H1 (cell line): ENCODE measurements around the gene SPHK1. TPM values are rescaled to one million over a fixed set of nuclear protein-coding genes. Genes with fewer than 3 reads are reported as not detected.

Source experiments
- CTCF ChIA-PET: fragments of 300-600 bp; sonication (Branson Sonifier 250); formaldehyde crosslinking; loops from one replicate; lab custom pipeline; 2021; ENCODE audit not compliant: partially characterized antibody; lab: Charles Lee
- POLR2A ChIA-PET: fragments of 300-600 bp; sonication (Branson Sonifier 250); formaldehyde crosslinking; loops from one replicate; lab custom pipeline; 2021; ENCODE audit warnings: inconsistent platforms; ENCODE audit not compliant: partially characterized antibody; lab: Charles Lee
- DNase-seq, 2 experiments: peaks; one replicate each; pipeline versions ENCODE4 v3.0.0 to v3.0.0-alpha.2; 2010 to 2022; ENCODE audit warnings: low spot score in 2 of 2, low read depth in 1 of 2, mixed read lengths in 1 of 2
- FAIRE-seq: peaks from 2 replicates; lab custom pipeline; 2011; peaks lifted over from hg19 to GRCh38; lab: Jason Lieb, UNC
- H2AFZ ChIP-seq: 2 replicates; pipeline ENCODE4 v1.8.1; 2012; ENCODE audit warnings: low read length, inconsistent platforms
- H2AK5ac ChIP-seq: 2 replicates; pipeline ENCODE4 v1.6.1; 2013; ENCODE audit warnings: low read depth, low read length
- H2BK120ac ChIP-seq: replicated peaks from 2 replicates; pipeline ENCODE3; 2013; ENCODE audit warnings: low read depth, low read length, inconsistent platforms
- H2BK12ac ChIP-seq: 2 replicates; pipeline ENCODE4 v1.6.1; 2013; ENCODE audit warnings: low read depth, low read length
- H2BK15ac ChIP-seq: 2 replicates; pipeline ENCODE4 v1.6.1; 2013; ENCODE audit warnings: low read length
- H2BK20ac ChIP-seq: 2 replicates; pipeline ENCODE4 v1.6.1; 2013; ENCODE audit warnings: low read length
- H2BK5ac ChIP-seq: 2 replicates; pipeline ENCODE4 v1.6.1; 2013; ENCODE audit warnings: low read depth, low read length
- H3K14ac ChIP-seq: 2 replicates; pipeline ENCODE4 v1.6.1; 2013; ENCODE audit warnings: inconsistent platforms; ENCODE audit not compliant: insufficient read length
- H3K18ac ChIP-seq: 2 replicates; pipeline ENCODE4 v1.6.1; 2013; ENCODE audit warnings: low read length; ENCODE audit errors: extremely low read depth
- H3K23ac ChIP-seq: 2 replicates; pipeline ENCODE4 v1.6.1; 2013; ENCODE audit warnings: inconsistent platforms; ENCODE audit not compliant: insufficient read length
- H3K23me2 ChIP-seq: 2 replicates; pipeline ENCODE4 v1.6.1; 2013; ENCODE audit warnings: low read depth, low read length
- H3K27ac ChIP-seq: 2 replicates; pipeline ENCODE4 v1.6.1; 2011; ENCODE audit warnings: low read depth, low read length, inconsistent platforms
- H3K27me3 ChIP-seq, 4 experiments: replicated peaks in 1 of 4; 1 replicate in 1 of 4; 2 replicates in 3 of 4; pipeline versions ENCODE4 v1.6.1 to v1.8.1; 2011 to 2013; ENCODE audit warnings: low read length in 3 of 4, mild to moderate bottlenecking in 3 of 4, inconsistent platforms in 2 of 4, mixed read lengths in 2 of 4, moderate library complexity in 1 of 4; ENCODE audit not compliant: control insufficient read depth in 3 of 4, insufficient read depth in 3 of 4; ENCODE audit errors: extremely low read depth in 1 of 4
- H3K36me3 ChIP-seq, 4 experiments: 2 replicates each; pipeline versions ENCODE4 v1.6.1 to v1.8.1; 2011 to 2013; ENCODE audit warnings: mild to moderate bottlenecking in 4 of 4, low read length in 3 of 4, moderate library complexity in 2 of 4, control low read depth in 1 of 4, inconsistent platforms in 1 of 4; ENCODE audit not compliant: insufficient read depth in 4 of 4, control insufficient read depth in 2 of 4
- H3K4ac ChIP-seq: replicated peaks from 2 replicates; pipeline ENCODE3; 2013; ENCODE audit warnings: low read length, low read depth, mixed read lengths, inconsistent platforms; ENCODE audit not compliant: insufficient read length
- H3K4me1 ChIP-seq, 4 experiments: replicated peaks in 1 of 4; 1 replicate in 1 of 4; 2 replicates in 3 of 4; pipeline versions ENCODE4 v1.6.1 to v1.8.1; 2011 to 2013; ENCODE audit warnings: low read length in 3 of 4, inconsistent platforms in 2 of 4, mixed read lengths in 1 of 4; ENCODE audit not compliant: insufficient read depth in 4 of 4, control insufficient read depth in 3 of 4
- H3K4me2 ChIP-seq, 2 experiments: 2 replicates each; pipeline versions ENCODE4 v1.6.1 to v1.8.1; 2011 to 2013; ENCODE audit warnings: low read depth in 2 of 2, low read length in 2 of 2, control low read depth in 1 of 2, inconsistent platforms in 1 of 2, mild to moderate bottlenecking in 1 of 2; ENCODE audit not compliant: insufficient read depth in 1 of 2
- H3K4me3 ChIP-seq, 4 experiments: fragments of 200-600, 300-600 bp in 1 of 4; sonication (generic), shearing (Covaris generic), sonication (Bioruptor Twin) in 1 of 4; 2 replicates each; pipeline versions ENCODE4 v1.5.1 to v1.8.1; 2011 to 2016; ENCODE audit warnings: low read length in 4 of 4, low read depth in 3 of 4, control low read depth in 2 of 4, inconsistent platforms in 2 of 4, mild to moderate bottlenecking in 2 of 4, mixed read lengths in 1 of 4, moderate library complexity in 1 of 4; ENCODE audit not compliant: insufficient read depth in 2 of 4; ENCODE audit errors: extremely low read depth in 1 of 4
- H3K56ac ChIP-seq: replicated peaks from 2 replicates; pipeline ENCODE3; 2013; ENCODE audit warnings: low read depth, mild to moderate bottlenecking, mixed read lengths, low read length, inconsistent platforms; ENCODE audit not compliant: insufficient read length
- H3K79me1 ChIP-seq: 2 replicates; pipeline ENCODE4 v1.6.1; 2013; ENCODE audit warnings: low read depth, low read length, control low read depth
- H3K79me2 ChIP-seq, 2 experiments: 2 replicates each; pipeline versions ENCODE4 v1.6.1 to v1.8.1; 2012 to 2013; ENCODE audit warnings: low read length in 2 of 2, mild to moderate bottlenecking in 2 of 2, inconsistent platforms in 1 of 2; ENCODE audit not compliant: insufficient read depth in 2 of 2, control insufficient read depth in 1 of 2
- H3K9ac ChIP-seq, 4 experiments: replicated peaks in 1 of 4; 1 replicate in 1 of 4; 2 replicates in 3 of 4; pipeline versions ENCODE4 v1.6.1 to v1.8.1; 2011 to 2013; ENCODE audit warnings: low read depth in 3 of 4, low read length in 3 of 4, control low read depth in 2 of 4, mild to moderate bottlenecking in 2 of 4, moderate library complexity in 2 of 4, inconsistent platforms in 1 of 4; ENCODE audit errors: extremely low read depth in 1 of 4
- H3K9me3 ChIP-seq, 2 experiments: 2 replicates each; pipeline versions ENCODE4 v1.6.1 to v1.8.1; 2012 to 2013; ENCODE audit warnings: mild to moderate bottlenecking in 2 of 2, moderate library complexity in 2 of 2, control low read depth in 1 of 2, inconsistent platforms in 1 of 2, low read depth in 1 of 2, low read length in 1 of 2, mixed read lengths in 1 of 2; ENCODE audit not compliant: insufficient read depth in 2 of 2
- H4K20me1 ChIP-seq, 2 experiments: replicated peaks in 1 of 2; 2 replicates each; pipeline versions ENCODE3 to v1.8.1; 2011 to 2013; ENCODE audit warnings: inconsistent platforms in 2 of 2, low read length in 2 of 2, mild to moderate bottlenecking in 1 of 2; ENCODE audit not compliant: insufficient read depth in 2 of 2, control insufficient read depth in 1 of 2
- H4K5ac ChIP-seq: 2 replicates; pipeline ENCODE4 v1.6.1; 2013; ENCODE audit warnings: low read length, low read depth, mixed read lengths, inconsistent platforms; ENCODE audit not compliant: insufficient read length
- H4K8ac ChIP-seq: 2 replicates; pipeline ENCODE4 v1.8.0; 2013; ENCODE audit warnings: mild to moderate bottlenecking, moderate library complexity, low read length, inconsistent platforms; ENCODE audit not compliant: insufficient read depth; ENCODE audit errors: extremely low read depth
- H4K91ac ChIP-seq: replicated peaks from 2 replicates; pipeline ENCODE3; 2013; ENCODE audit warnings: low read length, mixed read lengths, inconsistent platforms; ENCODE audit not compliant: insufficient read length
- HDAC6 ChIP-seq: IDR thresholded peaks from one replicate; pipeline ENCODE4 v1.7.1; 2012; ENCODE audit warnings: low read depth, mild to moderate bottlenecking, inconsistent platforms, low read length, moderate library complexity
- PHF8 ChIP-seq: fragments of 200-600 bp; sonication (generic); conservative IDR thresholded peaks from 2 replicates; pipeline ENCODE4 v1.7.1; 2012; ENCODE audit warnings: low read depth, mild to moderate bottlenecking, inconsistent platforms, low read length, moderate library complexity
- WGBS, 2 experiments: shearing (Covaris generic) in 1 of 2; methylation state at CpG; one replicate each; pipeline versions ENCODE4 v1.1.6 to v1.1.7; 2013 to 2015; ENCODE audit warnings: low lambda C conversion rate in 2 of 2, mixed read lengths in 2 of 2, inconsistent platforms in 1 of 2, low coverage in 1 of 2, missing lambda C conversion rate in 1 of 2; ENCODE audit not compliant: insufficient replicate concordance in 2 of 2, insufficient coverage in 1 of 2, insufficient read length in 1 of 2; ENCODE audit errors: extremely low coverage in 1 of 2, missing lambda C conversion rate in 1 of 2; 5-methylcytosine and 5-hydroxymethylcytosine counted together
- polyA plus RNA-seq, 7 experiments: library from polyadenylated mRNA; depleted of rRNA in 3 of 7; stranded (reverse) in 5 of 7; unstranded in 2 of 7; fragments of >200 nt in 5 of 7; fragments of 200-250 nt in 2 of 7; gene quantifications; 1 replicate in 5 of 7; 2 replicates in 1 of 7; 4 replicates in 1 of 7; pipeline versions ENCODE4 v1.2.1 to v1.2.3, GENCODE V29; 2011 to 2013; ENCODE audit warnings: missing spikeins in 2 of 7, mixed read lengths in 2 of 7
- total RNA-seq: library from RNA; stranded (reverse); fragmentation: NEBNext Ultra II Directional; extraction: Animal tissue kit (Norgen Biotek cat#: 25700); gene quantifications from 2 replicates; pipeline ENCODE4 v1.2.1, GENCODE V29; 2021

The SPHK1 gene
- total and polyA plus RNA-seq, 2 of the 8 experiments (the other 6 are each of a cell fraction or from before 2014, with no cell fraction given) = 2.4 TPM

- H4K8ac ChIP-seq = peak overlapping the region; percentile 70
- H3K9ac ChIP-seq = no peak overlapping the region
- H2BK15ac ChIP-seq = no peak overlapping the region
- peaks cover 23% of the 10 kb centered on the region for H3K23me2 ChIP-seq
- peak in 1 of 2 experiments; percentile 84 for DNase-seq
- peak overlapping the region; percentile 51 to 80 (median 70) for H3K4me3 ChIP-seq
- no peak overlapping the region for H3K27ac ChIP-seq
- peak overlapping the region; percentile 57 for H4K5ac ChIP-seq
- no peak for FAIRE-seq
- peak overlapping the region; percentile 39; the same call in 1 of the 2 replicates for H2BK12ac ChIP-seq
- no peaks in the 10 kb centered on the region for H3K9me3 ChIP-seq
- no peaks in the 10 kb centered on the region for H3K79me1 ChIP-seq
- H4K91ac ChIP-seq = no peak overlapping the region
- peak overlapping the region; percentile 38 for H2BK120ac ChIP-seq
- WGBS, 2 experiments = 3% methylated on average over 8 of the region's 21 CpGs; no CpG with 5 or more reads in 1 of the 2 experiments
- peaks cover 0 to 2% of the 10 kb centered on the region in 2 experiments for H4K20me1 ChIP-seq
- peak overlapping the region; percentile 81 for H3K18ac ChIP-seq
- H3K14ac ChIP-seq = peak overlapping the region; percentile 37
- H3K4me2 ChIP-seq = peak overlapping the region; percentile 92 to 95
- ChIA-PET POLR2A (interaction anchor here (0.6 to 2.5 kb wide), 3 partner anchors 7 to 253 kb away, joined by 3 to 12 read pairs (median 4); partner anchors contain the start of gene PRPSAP1), CTCF (interaction anchor here (0.9 to 28.1 kb wide), 9 partner anchors 8 to 378 kb away, joined by 3 to 635 read pairs (median 4); partner anchors contain the start of gene PRPSAP1)
- H2AK5ac ChIP-seq = no peak overlapping the region
- no peak overlapping the region for H3K23ac ChIP-seq
- 0 out of 2 replicates have a peak overlapping the region, but pooled peaks have one; percentile 48 for H2BK20ac ChIP-seq
- H3K27me3 ChIP-seq = peaks cover 18 to 46% (median 33%) of the 10 kb centered on the region in 4 experiments; a peak in 6 of 7 replicates
- no peaks in the 10 kb centered on the region for H3K79me2 ChIP-seq
- H2BK5ac ChIP-seq = peak overlapping the region; percentile 66; the same call in 1 of the 2 replicates
- peaks cover 0 to 41% (median 16%) of the 10 kb centered on the region in 4 experiments; a peak in 5 of 7 replicates for H3K4me1 ChIP-seq
- H3K56ac ChIP-seq = no peak overlapping the region
- TF ChIP-seq HDAC6 (no peak), PHF8 (0 out of 2 replicates have a peak, but pooled peaks have one; percentile 11)
- no peaks in the 10 kb centered on the region for H3K36me3 ChIP-seq
- H2AFZ ChIP-seq = no peak overlapping the region
- H3K4ac ChIP-seq = peak overlapping the region; percentile 85
Measured at GRCh38 chr17:76382351-76382802, 2.0 kb upstream of the SPHK1 start.
